ENCODE results near the gene ETFA. TPM values are rescaled to one million over a fixed set of nuclear protein-coding genes. Genes with fewer than 3 reads are reported as not detected.

The ETFA gene
- total and polyA plus RNA-seq, 9 of the 15 experiments (the other 6 are each of a cell fraction or from before 2014, with no cell fraction given) = 130 to 543 (median 232) TPM

DNA sequence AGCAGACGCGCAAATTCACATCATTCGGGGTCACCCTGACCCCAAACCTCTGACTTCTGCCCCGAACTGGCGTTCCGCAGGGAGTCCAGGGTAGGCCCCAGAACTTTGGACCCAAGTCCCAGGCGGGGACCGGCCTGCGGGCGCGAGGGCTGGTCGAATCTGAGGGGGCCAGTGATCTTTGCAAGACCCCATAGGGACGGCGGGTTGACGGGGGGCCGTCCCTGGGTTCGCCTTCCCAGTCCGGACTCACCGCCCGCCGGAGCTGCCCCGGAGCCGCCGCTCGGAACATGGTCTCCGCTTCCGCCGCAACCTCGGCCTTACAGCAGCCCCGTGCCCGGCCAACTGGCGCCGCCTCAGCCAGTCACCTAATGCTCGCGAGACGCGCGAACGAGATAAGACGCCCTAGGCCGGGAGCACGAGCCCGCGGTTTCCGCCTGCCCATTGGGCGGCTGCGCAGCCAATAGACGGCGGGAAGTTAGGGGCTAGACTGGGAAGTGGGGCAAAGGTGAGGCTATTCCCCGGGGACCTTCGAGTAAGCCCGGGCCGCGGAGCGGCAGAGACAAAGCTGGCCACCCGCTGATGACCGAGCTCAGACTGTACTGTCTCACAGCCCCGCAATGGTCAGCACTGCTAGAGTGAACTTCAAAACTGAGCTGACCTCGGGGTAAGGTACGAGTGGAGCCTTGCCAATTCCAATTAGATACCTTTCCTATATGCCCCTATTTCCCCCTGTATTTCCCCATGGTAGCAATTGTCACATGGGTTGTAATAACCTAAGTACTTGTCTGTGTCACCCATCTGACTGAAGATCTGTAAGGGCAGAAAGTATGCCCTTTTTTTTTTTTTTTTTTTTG lies at the start of gene ETFA (continued):
- peak; percentile 84 for TF ChIP-seq HDAC3 (IDR thresholded peaks at IDR 0.05; ENCODE audit: borderline replicate concordance, partially characterized antibody)
- 0 out of 2 replicates have a peak, but pooled peaks have one; percentile 33 for TF ChIP-seq NFRKB (IDR thresholded peaks at IDR 0.05; ENCODE audit: low read depth)
- TF ChIP-seq ZNF347 (CRISPR knock-in tag; IDR thresholded peaks at IDR 0.05; ENCODE audit: low read depth) = no peak
- TF ChIP-seq ZNF239 (CRISPR knock-in tag; IDR thresholded peaks at IDR 0.05) = no peak
- no peak for TF ChIP-seq ASH1L (IDR thresholded peaks at IDR 0.05; ENCODE audit: borderline replicate concordance, low read depth, partially characterized antibody)
- peak in 1 of 2 experiments; percentile 56; a peak in 2 of 4 replicates for TF ChIP-seq MAZ (CRISPR knock-in tag; conservative IDR thresholded peaks at IDR 0.05 in 1 of 2, IDR thresholded peaks at IDR 0.05 in 1 of 2)
- TF ChIP-seq BRD9 (IDR thresholded peaks at IDR 0.05; ENCODE audit: low read depth, partially characterized antibody) = peak; percentile 34
- TF ChIP-seq NONO (IDR thresholded peaks at IDR 0.05; ENCODE audit: low read depth in 2 of 2, low read length in 1 of 2) = peak in 1 of 2 experiments; percentile 91; a peak in 2 of 4 replicates
- peak; percentile 77 for TF ChIP-seq FIP1L1 (IDR thresholded peaks at IDR 0.05; ENCODE audit: low read depth, low read length, poor library complexity, severe bottlenecking)
- TF ChIP-seq TBL1XR1 (IDR thresholded peaks at IDR 0.05; ENCODE audit: low read length in 2 of 2) = peak in 1 of 2 experiments; percentile 57; a peak in 1 of 4 replicates
- TF ChIP-seq ZSCAN29 (IDR thresholded peaks at IDR 0.05) = no peak; the same call in 1 of the 2 replicates
- TF ChIP-seq, protein P1, sequence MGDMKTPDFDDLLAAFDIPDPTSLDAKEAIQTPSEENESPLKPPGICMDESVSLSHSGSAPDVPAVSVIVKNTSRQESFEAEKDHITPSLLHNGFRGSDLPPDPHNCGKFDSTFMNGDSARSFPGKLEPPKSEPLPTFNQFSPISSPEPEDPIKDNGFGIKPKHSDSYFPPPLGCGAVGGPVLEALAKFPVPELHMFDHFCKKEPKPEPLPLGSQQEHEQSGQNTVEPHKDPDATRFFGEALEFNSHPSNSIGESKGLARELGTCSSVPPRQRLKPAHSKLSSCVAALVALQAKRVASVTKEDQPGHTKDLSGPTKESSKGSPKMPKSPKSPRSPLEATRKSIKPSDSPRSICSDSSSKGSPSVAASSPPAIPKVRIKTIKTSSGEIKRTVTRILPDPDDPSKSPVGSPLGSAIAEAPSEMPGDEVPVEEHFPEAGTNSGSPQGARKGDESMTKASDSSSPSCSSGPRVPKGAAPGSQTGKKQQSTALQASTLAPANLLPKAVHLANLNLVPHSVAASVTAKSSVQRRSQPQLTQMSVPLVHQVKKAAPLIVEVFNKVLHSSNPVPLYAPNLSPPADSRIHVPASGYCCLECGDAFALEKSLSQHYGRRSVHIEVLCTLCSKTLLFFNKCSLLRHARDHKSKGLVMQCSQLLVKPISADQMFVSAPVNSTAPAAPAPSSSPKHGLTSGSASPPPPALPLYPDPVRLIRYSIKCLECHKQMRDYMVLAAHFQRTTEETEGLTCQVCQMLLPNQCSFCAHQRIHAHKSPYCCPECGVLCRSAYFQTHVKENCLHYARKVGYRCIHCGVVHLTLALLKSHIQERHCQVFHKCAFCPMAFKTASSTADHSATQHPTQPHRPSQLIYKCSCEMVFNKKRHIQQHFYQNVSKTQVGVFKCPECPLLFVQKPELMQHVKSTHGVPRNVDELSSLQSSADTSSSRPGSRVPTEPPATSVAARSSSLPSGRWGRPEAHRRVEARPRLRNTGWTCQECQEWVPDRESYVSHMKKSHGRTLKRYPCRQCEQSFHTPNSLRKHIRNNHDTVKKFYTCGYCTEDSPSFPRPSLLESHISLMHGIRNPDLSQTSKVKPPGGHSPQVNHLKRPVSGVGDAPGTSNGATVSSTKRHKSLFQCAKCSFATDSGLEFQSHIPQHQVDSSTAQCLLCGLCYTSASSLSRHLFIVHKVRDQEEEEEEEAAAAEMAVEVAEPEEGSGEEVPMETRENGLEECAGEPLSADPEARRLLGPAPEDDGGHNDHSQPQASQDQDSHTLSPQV (IDR thresholded peaks at IDR 0.05) = no peak; the same call in 1 of the 2 replicates
- TF ChIP-seq L3MBTL2 (IDR thresholded peaks at IDR 0.05) = peak; percentile 96
- TF ChIP-seq, protein P2, sequence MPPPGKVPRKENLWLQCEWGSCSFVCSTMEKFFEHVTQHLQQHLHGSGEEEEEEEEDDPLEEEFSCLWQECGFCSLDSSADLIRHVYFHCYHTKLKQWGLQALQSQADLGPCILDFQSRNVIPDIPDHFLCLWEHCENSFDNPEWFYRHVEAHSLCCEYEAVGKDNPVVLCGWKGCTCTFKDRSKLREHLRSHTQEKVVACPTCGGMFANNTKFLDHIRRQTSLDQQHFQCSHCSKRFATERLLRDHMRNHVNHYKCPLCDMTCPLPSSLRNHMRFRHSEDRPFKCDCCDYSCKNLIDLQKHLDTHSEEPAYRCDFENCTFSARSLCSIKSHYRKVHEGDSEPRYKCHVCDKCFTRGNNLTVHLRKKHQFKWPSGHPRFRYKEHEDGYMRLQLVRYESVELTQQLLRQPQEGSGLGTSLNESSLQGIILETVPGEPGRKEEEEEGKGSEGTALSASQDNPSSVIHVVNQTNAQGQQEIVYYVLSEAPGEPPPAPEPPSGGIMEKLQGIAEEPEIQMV (tag; conservative IDR thresholded peaks at IDR 0.05; ENCODE audit: low read depth) = no peak
- peak; percentile 91 for TF ChIP-seq KDM5B (IDR thresholded peaks at IDR 0.05; ENCODE audit: insufficient replicate concordance, low read depth, low read length)
- TF ChIP-seq RNF2 (IDR thresholded peaks at IDR 0.05) = peak; percentile 59; the same call in 1 of the 2 replicates
- 0 out of 2 replicates have a peak, but pooled peaks have one; percentile 51 for TF ChIP-seq PML (IDR thresholded peaks at IDR 0.05; ENCODE audit: low read length)
- TF ChIP-seq U2AF1 (optimal IDR thresholded peaks at IDR 0.05; ENCODE audit: low read depth, low read length) = peak; percentile 40
- TF ChIP-seq GABPB1 (CRISPR knock-in tag; IDR thresholded peaks at IDR 0.05) = peak; percentile 78
- TF ChIP-seq CSDE1 (IDR thresholded peaks at IDR 0.05) = peak in 1 of 2 experiments; percentile 38; a peak in 1 of 4 replicates
- peak; percentile 94 for TF ChIP-seq ARHGAP35 (IDR thresholded peaks at IDR 0.05; ENCODE audit: partially characterized antibody)
- TF ChIP-seq CBX3 (IDR thresholded peaks at IDR 0.05; ENCODE audit: borderline replicate concordance in 1 of 2, low read length in 2 of 2) = peak in 1 of 2 experiments; percentile 34; a peak in 1 of 3 replicates
